Measurements from ENCODE around the gene EXOC3L1.

EXOC3L1 gene

GRCh38 chr16:67183627-67184452 lies 6.1 kb downstream of the EXOC3L1 start, which contains the start of gene MATCAP1:
Gene MATCAP1, minus strand, starts transcription at chr16:67183963. Its CDS starts 3,353 bp downstream, at chr16:67180610.
- peak; percentile 81 to 96 (median 93) for DNase-seq

- no peak for DNase-seq
Observed at GRCh38 chr16:67183284-67183626, 6.7 kb downstream of the EXOC3L1 start.

- DNase-seq, result no peak
Observed at GRCh38 chr16:67182288-67182687, 7.6 kb downstream of the EXOC3L1 start.

GRCh38 chr16:67181346-67181745 lies 8.6 kb downstream of the EXOC3L1 start:
- DNase-seq, result peak in 10 of 58 donors; percentile 4 to 52 (median 33)

GRCh38 chr16:67180166-67180565 lies 9.8 kb downstream of the EXOC3L1 start:
- DNase-seq, result no peak

GRCh38 chr16:67179421-67180080 lies 10.4 kb downstream of the EXOC3L1 start:
- no peak for DNase-seq

- DNase-seq, result peak in 27 of 58 donors; percentile 16 to 61 (median 41)
Observed at GRCh38 chr16:67177743-67178699, 11.9 kb downstream of the EXOC3L1 start.

- DNase-seq, result no peak
Observed at GRCh38 chr16:67176662-67177061, 13.3 kb downstream of the EXOC3L1 start.

GRCh38 chr16:67174706-67175231 lies 15.2 kb downstream of the EXOC3L1 start:
- peak in 2 of 58 donors; percentile 35 for DNase-seq

- peak in 55 of 58 donors; percentile 28 to 89 (median 75) for DNase-seq
Observed at GRCh38 chr16:67173808-67174705, 15.9 kb downstream of the EXOC3L1 start.

GRCh38 chr16:67173323-67173722 lies 16.6 kb downstream of the EXOC3L1 start:
- no peak for DNase-seq

- peak in 1 of 58 donors; percentile 29 for DNase-seq
Observed at GRCh38 chr16:67170949-67171649, 18.8 kb downstream of the EXOC3L1 start.

GRCh38 chr16:67170168-67170948 lies 19.6 kb downstream of the EXOC3L1 start, which contains the start of gene NOL3:
Gene NOL3, plus strand, starts transcription at chr16:67170538.
- peak in 46 of 58 donors; percentile 12 to 84 (median 44) for DNase-seq

GRCh38 chr16:67169642-67170167 lies 20.2 kb downstream of the EXOC3L1 start:
- DNase-seq, result peak in 5 of 58 donors; percentile 13 to 46 (median 21)

GRCh38 chr16:67169011-67169451 lies 20.9 kb downstream of the EXOC3L1 start:
- DNase-seq, result peak in 1 of 58 donors; percentile 26

- DNase-seq, result no peak
Observed at GRCh38 chr16:67167588-67167987, 22.3 kb downstream of the EXOC3L1 start.

- DNase-seq, result no peak
Observed at GRCh38 chr16:67166598-67167168, 23.3 kb downstream of the EXOC3L1 start.

Measured in anterior cingulate cortex (tissue), 58 donors.